Inflammatory macrophage (primary cell): ENCODE results near the gene MGA.

Experiments used
- DNase-seq, 2 donors: peaks; one replicate each; pipeline ENCODE4 v3.0.0-alpha.2; 2020 to 2022

The MGA gene

GRCh38 chr15:41810651-41811431, 150.6 kb downstream of the MGA start:
- no peak for DNase-seq

GRCh38 chr15:41811432-41812195, 151.4 kb downstream of the MGA start:
- peak; percentile 78 to 82 for DNase-seq

- no peak for DNase-seq
These were observed 152.7 kb downstream of the MGA start for GRCh38 chr15:41812820-41813375.

- DNase-seq, result no peak
These were observed 153.2 kb downstream of the MGA start for GRCh38 chr15:41813426-41813825.

- no peak for DNase-seq
These were observed 154.3 kb downstream of the MGA start for GRCh38 chr15:41814534-41814933.

- no peak for DNase-seq
These were observed 156.6 kb downstream of the MGA start for GRCh38 chr15:41816788-41817187.

GRCh38 chr15:41817327-41817726, 157.1 kb downstream of the MGA start:
- DNase-seq, result no peak

- no peak for DNase-seq
These were observed 157.6 kb downstream of the MGA start for GRCh38 chr15:41817781-41818180.

GRCh38 chr15:41819455-41820050, 159.3 kb downstream of the MGA start:
- no peak for DNase-seq

GRCh38 chr15:41820791-41821423, 160.7 kb downstream of the MGA start:
- DNase-seq, result no peak

GRCh38 chr15:41821831-41822230, 161.6 kb downstream of the MGA start:
- no peak for DNase-seq

GRCh38 chr15:41822471-41822870, 162.3 kb downstream of the MGA start:
- DNase-seq, result no peak
